A673 (cell line): ENCODE results near the gene CTSD.

ENCODE experiments used
- CTCF ChIP-seq: fragments of 300-800, 200-600 bp; sonication (generic); conservative IDR thresholded peaks from 2 replicates; pipeline ENCODE4 v1.5.1; 2017; ENCODE audit warnings: low read depth, mild to moderate bottlenecking, antibody characterized with exemption, low read length, moderate library complexity, mixed read lengths
- EZH2 ChIP-seq: fragments of 200-600 bp; sonication (generic); IDR thresholded peaks from 2 replicates; pipeline ENCODE4 v1.6.1; 2017; ENCODE audit warnings: borderline replicate concordance, low read depth, mild to moderate bottlenecking, mixed read lengths, antibody characterized with exemption, low read length; ENCODE audit not compliant: poor library complexity, severe bottlenecking

- TF ChIP-seq CTCF: no peak
- TF ChIP-seq EZH2: no peak
These were observed 6.3 kb upstream of the CTSD start for GRCh38 chr11:1770061-1770460.
